ENCODE data around the gene LTB4R2.

Gene LTB4R2

DNA sequence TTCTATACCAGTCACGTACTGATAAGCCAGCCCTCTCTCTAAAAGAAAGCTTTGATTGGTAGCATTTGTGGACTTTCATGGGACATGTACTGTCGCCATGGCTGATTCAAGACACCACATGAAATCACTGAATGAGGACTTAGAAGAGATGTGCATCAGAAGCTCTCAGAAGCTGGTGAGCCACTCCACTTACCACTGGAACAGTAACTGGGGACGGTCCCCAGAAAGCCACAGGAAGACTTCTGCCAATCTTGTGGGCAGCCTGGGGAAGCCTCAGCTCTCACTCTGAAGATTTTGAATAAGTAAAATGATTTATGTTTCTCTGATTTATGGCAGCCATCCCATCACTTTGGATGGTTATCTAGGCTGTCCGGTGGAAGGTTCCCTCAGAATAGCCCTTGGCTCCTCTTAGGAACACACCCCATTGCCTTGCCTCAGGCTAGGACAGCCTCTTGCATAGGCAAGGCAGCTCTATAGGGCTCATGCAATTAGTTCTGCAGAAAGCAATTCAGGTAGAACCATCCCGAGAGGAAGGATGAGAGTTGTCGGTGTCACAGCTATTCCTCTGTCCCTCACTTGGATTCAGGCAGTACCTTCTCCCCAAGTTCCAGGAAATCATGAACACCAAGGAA lies 20.2 kb upstream of the LTB4R2 start:
- DNase-seq (ENCODE audit: low read depth, low spot score), result no peak
- H3K4me3 ChIP-seq (ENCODE audit: low read length), result no peak overlapping the region
- no peaks in the 10 kb centered on the region for H3K27me3 ChIP-seq (ENCODE audit: control insufficient read depth, insufficient read depth, low read length)
- WGBS (ENCODE audit: insufficient coverage, insufficient read length), result no CpG with 5 or more reads among the region's 6 CpGs
- H3K27ac ChIP-seq (ENCODE audit: low read length), result no peak overlapping the region
- H3K36me3 ChIP-seq (ENCODE audit: control insufficient read depth, insufficient read depth, low read length), result 0 out of 2 replicates have a peak, but pooled peaks cover 2% of the 10 kb centered on the region
- no peaks in the 10 kb centered on the region for H3K9me3 ChIP-seq (ENCODE audit: control insufficient read depth, insufficient read depth, low read length)
- no peaks in the 10 kb centered on the region for H3K4me1 ChIP-seq (ENCODE audit: control insufficient read depth, insufficient read depth, low read length)

DNA sequence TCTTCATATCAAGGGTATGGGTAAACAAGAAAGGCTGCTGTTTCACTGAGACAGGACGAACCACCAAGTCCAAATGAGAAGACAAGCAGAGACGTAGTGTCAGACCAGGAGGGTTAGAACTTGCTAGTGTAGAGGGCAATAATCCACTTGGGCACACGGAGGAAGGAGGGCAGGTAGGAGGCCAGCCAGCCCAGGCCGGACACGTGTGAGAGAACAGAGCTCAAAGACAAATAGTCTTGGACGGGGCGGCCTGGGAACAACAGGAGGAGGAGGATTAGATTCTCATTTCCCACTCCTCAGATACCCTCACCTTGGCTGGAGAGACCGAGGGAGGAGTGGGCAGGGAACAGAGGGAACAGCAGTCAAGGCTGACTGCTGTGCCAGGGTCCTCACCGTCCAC lies 19.2 kb upstream of the LTB4R2 start:
- no peak for DNase-seq (ENCODE audit: low read depth, low spot score)
- H3K36me3 ChIP-seq (ENCODE audit: control insufficient read depth, insufficient read depth, low read length), result 0 out of 2 replicates have a peak, but pooled peaks cover 2% of the 10 kb centered on the region
- WGBS (ENCODE audit: insufficient coverage, insufficient read length), result no CpG with 5 or more reads among the region's 9 CpGs

DNA sequence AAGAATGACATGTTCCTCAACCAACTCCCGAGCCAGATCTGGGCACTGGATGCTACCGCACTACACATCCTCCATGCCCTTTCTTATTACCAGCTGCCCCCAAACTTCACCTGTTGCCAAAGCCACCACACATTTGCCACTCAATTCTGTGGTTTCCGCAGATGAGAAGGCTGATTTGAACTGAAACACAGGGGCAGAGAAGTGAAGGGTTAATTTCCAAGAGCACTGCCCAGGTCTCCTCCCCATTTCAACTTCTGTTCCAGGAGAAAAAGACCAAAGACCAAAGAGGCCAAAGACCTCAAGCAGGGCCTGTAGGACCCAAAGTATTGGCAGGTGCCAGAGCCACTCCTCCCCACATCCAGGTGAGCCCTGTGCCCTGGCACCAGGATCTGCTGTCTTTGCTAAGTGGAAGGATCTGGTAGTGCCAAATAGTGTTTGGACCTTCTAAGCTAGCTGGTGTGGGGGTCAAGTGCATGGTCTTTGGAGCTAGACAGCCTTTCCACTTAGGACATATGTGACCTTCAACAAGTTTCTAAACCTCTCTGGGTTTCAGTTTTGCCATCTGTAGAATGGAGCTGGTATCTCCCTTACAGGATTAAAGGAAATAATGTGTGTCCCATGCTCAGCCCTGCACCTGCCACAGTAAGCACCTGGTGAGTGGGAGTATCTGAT lies 18.4 kb upstream of the LTB4R2 start:
- no peaks in the 10 kb centered on the region for H3K27me3 ChIP-seq (ENCODE audit: control insufficient read depth, insufficient read depth, low read length)
- H3K4me1 ChIP-seq (ENCODE audit: control insufficient read depth, insufficient read depth, low read length), result no peaks in the 10 kb centered on the region
- H3K4me3 ChIP-seq (ENCODE audit: low read length), result no peak overlapping the region
- 0 out of 2 replicates have a peak, but pooled peaks cover 2% of the 10 kb centered on the region for H3K36me3 ChIP-seq (ENCODE audit: control insufficient read depth, insufficient read depth, low read length)
- H3K27ac ChIP-seq (ENCODE audit: low read length), result no peak overlapping the region
- DNase-seq (ENCODE audit: low read depth, low spot score), result no peak
- no peaks in the 10 kb centered on the region for H3K9me3 ChIP-seq (ENCODE audit: control insufficient read depth, insufficient read depth, low read length)
- WGBS (ENCODE audit: insufficient coverage, insufficient read length), result no CpG with 5 or more reads among the region's 3 CpGs

More for the DNA sequence above, 19.2 kb upstream of the LTB4R2 start:
- H3K4me3 ChIP-seq (ENCODE audit: low read length), result no peak overlapping the region
- H3K27me3 ChIP-seq (ENCODE audit: control insufficient read depth, insufficient read depth, low read length), result no peaks in the 10 kb centered on the region
- H3K4me1 ChIP-seq (ENCODE audit: control insufficient read depth, insufficient read depth, low read length), result no peaks in the 10 kb centered on the region
- H3K27ac ChIP-seq (ENCODE audit: low read length), result no peak overlapping the region
- no peaks in the 10 kb centered on the region for H3K9me3 ChIP-seq (ENCODE audit: control insufficient read depth, insufficient read depth, low read length)

DNA sequence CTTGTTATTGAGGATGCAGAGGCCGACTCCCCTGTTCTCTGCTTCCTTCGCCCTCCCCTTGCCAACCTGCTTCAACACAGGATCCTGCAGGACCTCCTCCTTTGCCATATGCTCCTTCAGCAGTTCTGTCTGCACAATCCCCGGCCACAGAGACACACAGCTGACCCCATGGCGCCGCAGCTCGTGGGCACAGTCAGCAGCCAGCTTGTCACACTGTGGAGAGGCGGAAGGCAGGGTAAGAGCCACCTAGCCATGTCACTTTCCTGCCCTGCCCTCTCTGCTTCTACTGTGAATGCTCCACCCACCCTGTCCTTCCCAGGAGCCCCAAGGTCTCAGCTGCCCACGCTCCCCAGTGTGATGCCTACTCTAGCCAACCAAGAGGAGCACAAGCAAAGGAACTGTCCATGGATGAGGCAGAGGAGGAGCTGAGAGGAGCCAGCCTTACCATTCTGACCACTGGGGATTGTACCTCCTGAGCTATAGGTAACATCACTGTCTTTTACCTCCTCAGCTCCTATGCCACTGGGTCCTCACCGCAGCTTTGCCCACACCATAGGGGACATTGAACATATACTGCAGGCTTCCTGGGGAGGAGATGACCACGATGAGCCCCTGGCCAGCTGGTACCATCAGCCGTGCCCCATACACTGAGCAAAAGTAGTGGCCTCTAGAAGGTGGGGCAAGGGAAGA lies 17.7 kb upstream of the LTB4R2 start:
- Histone ChIP-seq H3K4me1 (ENCODE audit: control insufficient read depth, insufficient read depth, low read length) (no peaks in the 10 kb centered on the region), H3K36me3 (ENCODE audit: control insufficient read depth, insufficient read depth, low read length) (0 out of 2 replicates have a peak, but pooled peaks cover 2% of the 10 kb centered on the region), H3K27ac (ENCODE audit: low read length) (no peak overlapping the region), H3K4me3 (ENCODE audit: low read length) (no peak overlapping the region), H3K9me3 (ENCODE audit: control insufficient read depth, insufficient read depth, low read length) (no peaks in the 10 kb centered on the region), H3K27me3 (ENCODE audit: control insufficient read depth, insufficient read depth, low read length) (no peaks in the 10 kb centered on the region)
- no peak for DNase-seq (ENCODE audit: low read depth, low spot score)
- no CpG with 5 or more reads among the region's 11 CpGs for WGBS (ENCODE audit: insufficient coverage, insufficient read length)

DNA sequence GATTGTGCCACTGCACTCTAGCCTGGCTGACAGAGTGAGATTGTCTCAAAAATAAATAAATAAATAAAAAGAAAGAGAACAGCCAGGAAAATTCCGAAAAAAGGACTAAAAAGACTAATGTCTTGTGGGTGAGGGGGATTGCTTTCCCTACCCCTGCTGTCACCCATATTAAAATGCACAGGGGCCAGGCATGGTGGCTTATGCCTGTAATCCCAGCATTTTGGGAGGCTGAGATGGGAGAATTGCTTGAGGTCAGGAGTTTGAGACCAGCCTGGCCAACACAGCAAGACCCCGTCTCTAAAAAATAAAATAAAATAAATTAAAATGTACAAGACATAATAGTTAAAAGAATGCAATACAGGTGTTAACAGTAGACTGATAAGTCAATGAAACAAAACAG lies 16.4 kb upstream of the LTB4R2 start:
- H3K4me3 ChIP-seq (ENCODE audit: low read length), result no peak overlapping the region
- H3K27me3 ChIP-seq (ENCODE audit: control insufficient read depth, insufficient read depth, low read length), result no peaks in the 10 kb centered on the region
- no peaks in the 10 kb centered on the region for H3K4me1 ChIP-seq (ENCODE audit: control insufficient read depth, insufficient read depth, low read length)
- no peak overlapping the region for H3K27ac ChIP-seq (ENCODE audit: low read length)
- H3K9me3 ChIP-seq (ENCODE audit: control insufficient read depth, insufficient read depth, low read length), result no peaks in the 10 kb centered on the region
- WGBS (ENCODE audit: insufficient coverage, insufficient read length), result no CpG with 5 or more reads among the region's 2 CpGs
- no peak for DNase-seq (ENCODE audit: low read depth, low spot score)
- H3K36me3 ChIP-seq (ENCODE audit: control insufficient read depth, insufficient read depth, low read length), result 0 out of 2 replicates have a peak, but pooled peaks cover 2% of the 10 kb centered on the region

DNA sequence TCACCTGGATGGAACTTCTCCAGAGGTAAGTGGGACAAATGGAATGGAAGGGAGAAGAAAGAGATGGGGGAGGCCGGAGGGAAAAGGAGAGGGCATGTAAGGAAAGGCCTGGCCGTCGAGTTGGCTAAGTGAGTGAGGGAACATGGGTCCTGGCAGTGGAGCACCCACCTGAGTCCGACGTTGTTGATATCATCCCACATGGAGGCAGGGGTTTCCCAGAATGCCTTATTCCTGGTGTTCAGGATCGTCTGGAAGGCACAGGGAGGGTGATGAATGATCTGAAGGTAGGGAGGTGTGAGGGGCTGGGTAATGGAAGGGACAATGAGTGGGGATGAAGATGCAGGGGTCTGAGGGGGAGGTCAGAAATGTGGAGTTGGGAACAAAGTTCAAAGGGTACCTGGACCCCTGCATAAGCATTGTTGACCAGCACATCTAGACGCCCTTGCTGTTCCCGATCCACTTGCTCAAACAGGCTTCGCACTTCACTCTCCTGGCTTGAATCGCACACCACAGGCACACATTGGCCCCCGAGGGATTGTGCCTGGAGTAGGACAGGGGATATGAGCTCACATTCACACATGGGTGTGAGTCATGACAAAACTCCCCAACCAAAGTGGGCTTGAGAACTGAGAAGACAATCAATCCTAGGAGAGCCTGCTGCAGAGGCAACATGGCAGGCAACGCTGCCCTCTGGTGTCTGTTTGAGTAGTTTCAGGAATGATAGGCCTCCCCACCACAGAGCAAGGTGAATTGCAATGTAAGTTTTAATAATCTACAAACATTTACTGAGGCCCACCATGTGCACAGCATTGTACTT lies 13.4 kb upstream of the LTB4R2 start:
- Histone ChIP-seq H3K4me3 (ENCODE audit: low read length) (no peak overlapping the region), H3K27me3 (ENCODE audit: control insufficient read depth, insufficient read depth, low read length) (no peaks in the 10 kb centered on the region), H3K36me3 (ENCODE audit: control insufficient read depth, insufficient read depth, low read length) (peaks cover 1% of the 10 kb centered on the region; the same call in 1 of the 2 replicates), H3K9me3 (ENCODE audit: control insufficient read depth, insufficient read depth, low read length) (no peaks in the 10 kb centered on the region), H3K4me1 (ENCODE audit: control insufficient read depth, insufficient read depth, low read length) (no peaks in the 10 kb centered on the region), H3K27ac (ENCODE audit: low read length) (no peak overlapping the region)
- no CpG with 5 or more reads among the region's 12 CpGs for WGBS (ENCODE audit: insufficient coverage, insufficient read length)
- DNase-seq (ENCODE audit: low read depth, low spot score), result no peak

DNA sequence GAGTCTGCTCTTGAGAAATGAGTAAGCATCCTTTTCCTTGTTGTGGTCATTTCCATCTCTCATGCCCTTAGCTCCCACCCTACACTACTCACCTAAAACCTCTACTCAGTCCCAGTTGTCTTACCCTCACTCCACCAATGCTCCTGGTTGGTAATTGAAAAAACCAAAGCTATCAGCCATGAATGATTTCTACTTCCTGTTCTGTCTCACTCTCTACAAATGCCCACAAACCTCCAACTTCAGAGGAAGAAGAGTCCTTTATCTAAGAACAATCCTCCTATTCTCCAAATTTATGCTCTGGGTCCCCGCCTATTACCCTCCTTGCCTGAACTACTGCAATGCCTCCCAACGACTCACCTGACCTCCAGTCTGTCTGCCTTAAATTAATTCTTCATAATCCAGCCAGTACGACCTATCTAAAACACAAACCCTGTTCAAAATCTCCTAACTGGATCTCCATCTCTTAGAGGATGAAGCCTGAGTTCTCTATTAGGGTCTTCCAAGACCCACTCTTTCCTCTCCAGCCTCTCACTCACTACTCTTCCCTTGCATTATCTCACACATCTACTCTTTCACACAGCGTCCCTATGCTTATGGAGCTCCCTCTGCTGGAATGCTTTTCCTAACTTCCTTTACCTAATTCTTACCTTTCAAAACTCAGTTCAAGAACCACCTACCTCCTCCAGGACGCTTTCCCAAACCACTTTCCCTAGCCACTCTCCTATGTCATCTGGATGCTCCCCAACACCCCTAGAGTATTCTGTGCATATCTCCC lies 12.6 kb upstream of the LTB4R2 start:
- Histone ChIP-seq H3K36me3 (ENCODE audit: control insufficient read depth, insufficient read depth, low read length) (peaks cover 9% of the 10 kb centered on the region; the same call in 1 of the 2 replicates), H3K9me3 (ENCODE audit: control insufficient read depth, insufficient read depth, low read length) (no peaks in the 10 kb centered on the region), H3K27me3 (ENCODE audit: control insufficient read depth, insufficient read depth, low read length) (no peaks in the 10 kb centered on the region), H3K4me1 (ENCODE audit: control insufficient read depth, insufficient read depth, low read length) (no peaks in the 10 kb centered on the region), H3K27ac (ENCODE audit: low read length) (no peak overlapping the region), H3K4me3 (ENCODE audit: low read length) (no peak overlapping the region)
- no CpG with 5 or more reads among the region's 5 CpGs for WGBS (ENCODE audit: insufficient coverage, insufficient read length)
- DNase-seq (ENCODE audit: low read depth, low spot score), result no peak

DNA sequence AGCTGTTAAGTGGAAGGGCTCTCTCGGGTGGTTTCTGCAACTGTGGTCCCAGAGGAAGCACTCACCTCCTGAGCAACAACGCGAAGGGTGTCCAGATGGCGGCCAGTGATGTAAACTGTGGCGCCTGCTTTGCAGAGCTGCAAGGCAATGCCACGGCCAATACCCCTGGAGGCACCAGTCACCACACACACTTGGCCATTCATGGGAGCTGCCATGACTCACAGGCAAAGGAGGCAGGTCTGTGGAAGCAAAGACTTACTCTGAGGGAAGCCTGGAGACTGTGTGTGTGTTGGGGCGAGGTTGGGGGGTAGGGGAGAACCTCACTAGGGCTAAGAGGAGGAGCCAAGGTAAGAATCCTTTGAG lies 11.1 kb upstream of the LTB4R2 start:
- WGBS (ENCODE audit: insufficient coverage, insufficient read length), result no CpG with 5 or more reads among the region's 7 CpGs
- no peak overlapping the region for H3K27ac ChIP-seq (ENCODE audit: low read length)
- no peaks in the 10 kb centered on the region for H3K4me1 ChIP-seq (ENCODE audit: control insufficient read depth, insufficient read depth, low read length)
- H3K4me3 ChIP-seq (ENCODE audit: low read length), result peak overlapping the region; percentile 81; the same call in 1 of the 2 replicates
- H3K9me3 ChIP-seq (ENCODE audit: control insufficient read depth, insufficient read depth, low read length), result no peaks in the 10 kb centered on the region
- DNase-seq (ENCODE audit: low read depth, low spot score), result no peak
- peaks cover 13% of the 10 kb centered on the region for H3K36me3 ChIP-seq (ENCODE audit: control insufficient read depth, insufficient read depth, low read length)
- no peaks in the 10 kb centered on the region for H3K27me3 ChIP-seq (ENCODE audit: control insufficient read depth, insufficient read depth, low read length)

DNA sequence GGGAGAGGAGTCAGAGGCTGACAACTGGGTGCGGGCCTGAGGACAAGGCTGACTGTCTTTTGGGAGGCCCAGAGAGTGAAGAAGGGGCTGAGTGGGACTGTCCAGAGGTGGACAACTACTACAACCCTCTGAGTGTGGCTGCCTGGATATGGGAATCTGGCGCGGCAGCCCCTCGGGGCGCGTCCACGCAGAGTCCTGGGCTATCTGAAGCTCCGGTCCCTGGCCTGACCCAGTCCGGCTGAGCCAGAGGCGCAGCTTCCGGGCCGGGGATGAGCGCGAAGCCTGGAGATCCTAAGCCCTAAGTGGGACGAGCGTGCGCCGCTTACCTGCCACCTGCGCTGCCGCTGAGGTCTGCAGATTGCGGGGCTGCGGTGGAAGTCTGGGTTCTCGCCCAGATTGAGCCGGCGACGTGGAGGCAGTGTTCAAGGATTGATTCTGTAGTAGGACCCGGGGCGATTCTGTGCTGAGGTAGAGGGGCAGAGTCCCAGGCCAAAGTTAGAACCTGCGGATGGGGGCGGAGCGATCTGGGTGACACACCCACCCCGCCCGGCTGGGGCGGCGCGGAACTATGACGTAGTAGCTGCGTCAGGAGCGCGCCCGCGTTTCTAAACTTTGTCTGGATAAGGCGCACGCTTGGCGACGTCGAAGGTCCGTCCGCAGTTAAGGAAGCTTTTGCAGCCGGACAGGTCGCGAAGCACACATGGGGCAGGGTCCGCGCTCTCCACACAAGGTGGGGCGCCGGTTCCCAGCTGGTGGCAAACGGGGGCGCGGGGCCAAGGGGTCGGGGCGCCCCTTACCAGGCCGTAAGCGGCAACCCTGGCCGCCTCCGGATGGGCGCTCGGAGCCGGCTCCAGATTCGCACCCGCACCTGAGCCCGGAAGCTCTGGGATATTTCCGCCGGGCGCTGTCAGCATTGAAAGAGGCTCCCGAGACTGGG lies 10.4 kb upstream of the LTB4R2 start, which contains the start of the genes DHRS1 and NOP9:
DHRS1 (minus strand) TSS at position 526 of the 937 bp plus-strand sequence. CDS start 674 bp downstream, outside the sequence.
NOP9 (plus strand) TSS at position 596 of the 937 bp plus-strand sequence; CDS start at position 701, 105 bp downstream.
- H3K36me3 ChIP-seq (ENCODE audit: control insufficient read depth, insufficient read depth, low read length), result peaks cover 20% of the 10 kb centered on the region
- WGBS (ENCODE audit: insufficient coverage, insufficient read length), result no CpG with 5 or more reads among the region's 75 CpGs
- H3K27me3 ChIP-seq (ENCODE audit: control insufficient read depth, insufficient read depth, low read length), result no peaks in the 10 kb centered on the region
- no peaks in the 10 kb centered on the region for H3K9me3 ChIP-seq (ENCODE audit: control insufficient read depth, insufficient read depth, low read length)
- H3K4me3 ChIP-seq (ENCODE audit: low read length), result peak within 1 kb of the TSS; percentile 81
- DNase-seq (ENCODE audit: low read depth, low spot score), result no peak
- H3K4me1 ChIP-seq (ENCODE audit: control insufficient read depth, insufficient read depth, low read length), result no peaks in the 10 kb centered on the region
- no peak within 1 kb of the TSS for H3K27ac ChIP-seq (ENCODE audit: low read length)
